ENCODE measurements around the gene PRR16. TPM values are rescaled to one million over a fixed set of nuclear protein-coding genes. Genes with fewer than 3 reads are reported as not detected.
A peak's percentile ranks its signal among the peaks of the same experiment; 100 is the strongest.

PRR16 gene
- total RNA-seq (2014; rRNA removed; shearing (Covaris generic)) (0.62 and 1.0 TPM in 2 replicates), polyA plus RNA-seq (2016; fragmentation: Nextera tagmentation; extraction: Ambion mirVana) (0.64 and 1.7 TPM in 2 replicates)
- long read RNA-seq: 0 reads

DNA sequence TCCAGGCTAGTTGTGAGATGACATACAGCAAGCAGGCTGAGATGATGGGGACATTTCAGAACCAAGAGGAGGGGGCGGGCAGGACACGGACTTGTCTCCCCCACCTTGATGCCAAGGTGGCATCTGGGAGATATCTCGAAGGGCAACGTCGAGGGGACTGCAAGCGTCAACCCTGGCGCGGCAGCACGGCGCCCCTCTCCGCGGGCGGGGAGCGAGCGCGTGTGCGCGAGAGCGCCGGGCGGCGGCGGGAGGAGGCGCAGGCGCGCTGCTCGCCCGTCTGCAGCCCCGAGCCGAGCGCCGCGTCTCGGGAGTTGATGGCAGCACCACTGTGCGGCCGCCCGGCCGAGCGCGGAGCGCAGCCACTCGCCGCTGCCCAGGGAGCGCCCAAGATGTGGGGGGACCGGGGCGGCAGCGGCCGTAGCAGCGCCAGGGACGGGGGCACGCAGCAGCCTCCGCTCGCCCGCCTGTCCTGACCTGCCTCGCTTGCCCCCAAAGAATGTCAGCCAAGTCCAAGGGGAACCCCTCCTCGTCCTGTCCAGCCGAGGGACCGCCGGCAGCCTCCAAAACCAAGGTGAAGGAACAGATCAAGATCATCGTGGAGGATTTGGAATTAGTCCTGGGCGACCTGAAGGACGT is at the start of gene PRR16:
TSS of gene PRR16 (plus strand) at position 310 of the 636 bp plus-strand sequence.
- DNase-seq (ENCODE audit: low spot score): peak; percentile 82
- H3K79me2 ChIP-seq (replicated peaks; ENCODE audit: insufficient read depth): no peaks in the 10 kb centered on the region
- no peaks in the 10 kb centered on the region for H3K36me3 Mint-ChIP-seq (ENCODE audit: low read depth)
- H3K9me2 ChIP-seq (ENCODE audit: insufficient read depth): no peaks in the 10 kb centered on the region
- H2AFZ ChIP-seq: peak within 1 kb of the TSS; percentile 99
- peaks cover 3% of the 10 kb centered on the region; the same call in 1 of the 2 replicates for H3F3A ChIP-seq (replicated peaks; ENCODE audit: low read depth)
- peaks cover 29% of the 10 kb centered on the region for H3K27me3 Mint-ChIP-seq (ENCODE audit: insufficient read depth, low read depth, poor library complexity)
- peak; percentile 87 for ATAC-seq
- H4K20me1 ChIP-seq (replicated peaks; ENCODE audit: insufficient read depth): no peaks in the 10 kb centered on the region
- H3K9me3 Mint-ChIP-seq: no peaks in the 10 kb centered on the region
- peak within 1 kb of the TSS; percentile 97 for H3K4me2 ChIP-seq
- H3K4me3 ChIP-seq: peak within 1 kb of the TSS; percentile 73
- H3K4me1 ChIP-seq (ENCODE audit: insufficient read depth): peaks cover 14% of the 10 kb centered on the region; the same call in 1 of the 2 replicates
- peaks cover 10% of the 10 kb centered on the region for H3K4me1 Mint-ChIP-seq
- H3K36me3 ChIP-seq (ENCODE audit: insufficient read depth): no peaks in the 10 kb centered on the region
- H3K27ac Mint-ChIP-seq: no peak within 1 kb of the TSS
- TF ChIP-seq STAT1 (IDR thresholded peaks at IDR 0.05; ENCODE audit: unreplicated experiment) (no peak), CREB1 (CRISPR knock-in tag; IDR thresholded peaks at IDR 0.05; ENCODE audit: low read depth) (0 out of 2 replicates have a peak, but pooled peaks have one; percentile 20)
- TF ChIP-seq, protein P1, sequence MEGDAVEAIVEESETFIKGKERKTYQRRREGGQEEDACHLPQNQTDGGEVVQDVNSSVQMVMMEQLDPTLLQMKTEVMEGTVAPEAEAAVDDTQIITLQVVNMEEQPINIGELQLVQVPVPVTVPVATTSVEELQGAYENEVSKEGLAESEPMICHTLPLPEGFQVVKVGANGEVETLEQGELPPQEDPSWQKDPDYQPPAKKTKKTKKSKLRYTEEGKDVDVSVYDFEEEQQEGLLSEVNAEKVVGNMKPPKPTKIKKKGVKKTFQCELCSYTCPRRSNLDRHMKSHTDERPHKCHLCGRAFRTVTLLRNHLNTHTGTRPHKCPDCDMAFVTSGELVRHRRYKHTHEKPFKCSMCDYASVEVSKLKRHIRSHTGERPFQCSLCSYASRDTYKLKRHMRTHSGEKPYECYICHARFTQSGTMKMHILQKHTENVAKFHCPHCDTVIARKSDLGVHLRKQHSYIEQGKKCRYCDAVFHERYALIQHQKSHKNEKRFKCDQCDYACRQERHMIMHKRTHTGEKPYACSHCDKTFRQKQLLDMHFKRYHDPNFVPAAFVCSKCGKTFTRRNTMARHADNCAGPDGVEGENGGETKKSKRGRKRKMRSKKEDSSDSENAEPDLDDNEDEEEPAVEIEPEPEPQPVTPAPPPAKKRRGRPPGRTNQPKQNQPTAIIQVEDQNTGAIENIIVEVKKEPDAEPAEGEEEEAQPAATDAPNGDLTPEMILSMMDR (conservative IDR thresholded peaks at IDR 0.05; ENCODE audit: low read depth in 2 of 2): peak in 1 of 2 experiments; percentile 15; a peak in 1 of 4 replicates
- peaks cover 55% of the 10 kb centered on the region for H3K27me3 ChIP-seq (ENCODE audit: insufficient read depth)
- H3K27ac ChIP-seq (ENCODE audit: low read depth): no peak within 1 kb of the TSS
- peak within 1 kb of the TSS; percentile 78 for H3K4me3 Mint-ChIP-seq

DNA sequence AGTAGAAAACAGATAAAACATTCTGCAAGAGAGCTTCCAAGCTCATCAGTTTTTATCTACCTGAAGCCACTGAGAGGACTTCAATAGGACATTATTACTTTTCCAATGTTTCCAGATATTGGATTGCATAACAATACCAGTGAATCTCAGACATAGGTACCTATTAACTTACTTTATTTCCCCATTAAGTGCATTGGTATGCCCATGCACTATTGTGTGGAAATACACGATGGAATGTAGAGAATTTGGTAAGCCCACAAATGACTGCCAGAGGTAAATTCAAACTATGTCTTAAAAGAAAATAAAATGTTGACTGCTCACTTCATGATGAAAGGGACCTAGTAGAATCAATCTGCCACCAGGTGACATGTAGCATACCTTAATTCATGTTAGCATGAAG is 48.1 kb upstream of the PRR16 start:
- no peaks in the 10 kb centered on the region for H3K27me3 ChIP-seq (ENCODE audit: insufficient read depth)
- H3K36me3 ChIP-seq (ENCODE audit: insufficient read depth): no peaks in the 10 kb centered on the region
- no peaks in the 10 kb centered on the region for H3F3A ChIP-seq (replicated peaks; ENCODE audit: low read depth)
- no peak overlapping the region for H2AFZ ChIP-seq
- no peaks in the 10 kb centered on the region for H4K20me1 ChIP-seq (replicated peaks; ENCODE audit: insufficient read depth)
- H3K4me1 ChIP-seq (ENCODE audit: insufficient read depth): no peaks in the 10 kb centered on the region
- ATAC-seq (no peak), DNase-seq (ENCODE audit: low spot score) (peak; percentile 19)
- no peak overlapping the region for H3K27ac Mint-ChIP-seq
- H3K36me3 Mint-ChIP-seq (ENCODE audit: low read depth): peaks cover 2% of the 10 kb centered on the region; the same call in 1 of the 3 replicates
- no peak overlapping the region for H3K27ac ChIP-seq (ENCODE audit: low read depth)
- no peaks in the 10 kb centered on the region for H3K4me1 Mint-ChIP-seq
- no peak overlapping the region for H3K4me3 ChIP-seq
- peaks cover 4% of the 10 kb centered on the region; the same call in 1 of the 2 replicates for H3K9me2 ChIP-seq (ENCODE audit: insufficient read depth)
- H3K9me3 Mint-ChIP-seq: peaks cover 10% of the 10 kb centered on the region; the same call in 2 of the 3 replicates
- no peak overlapping the region for H3K4me2 ChIP-seq
- H3K27me3 Mint-ChIP-seq (ENCODE audit: insufficient read depth, low read depth, poor library complexity): no peaks in the 10 kb centered on the region
- H3K79me2 ChIP-seq (replicated peaks; ENCODE audit: insufficient read depth): no peaks in the 10 kb centered on the region
- H3K4me3 Mint-ChIP-seq: no peak overlapping the region
- TF ChIP-seq, protein P2, sequence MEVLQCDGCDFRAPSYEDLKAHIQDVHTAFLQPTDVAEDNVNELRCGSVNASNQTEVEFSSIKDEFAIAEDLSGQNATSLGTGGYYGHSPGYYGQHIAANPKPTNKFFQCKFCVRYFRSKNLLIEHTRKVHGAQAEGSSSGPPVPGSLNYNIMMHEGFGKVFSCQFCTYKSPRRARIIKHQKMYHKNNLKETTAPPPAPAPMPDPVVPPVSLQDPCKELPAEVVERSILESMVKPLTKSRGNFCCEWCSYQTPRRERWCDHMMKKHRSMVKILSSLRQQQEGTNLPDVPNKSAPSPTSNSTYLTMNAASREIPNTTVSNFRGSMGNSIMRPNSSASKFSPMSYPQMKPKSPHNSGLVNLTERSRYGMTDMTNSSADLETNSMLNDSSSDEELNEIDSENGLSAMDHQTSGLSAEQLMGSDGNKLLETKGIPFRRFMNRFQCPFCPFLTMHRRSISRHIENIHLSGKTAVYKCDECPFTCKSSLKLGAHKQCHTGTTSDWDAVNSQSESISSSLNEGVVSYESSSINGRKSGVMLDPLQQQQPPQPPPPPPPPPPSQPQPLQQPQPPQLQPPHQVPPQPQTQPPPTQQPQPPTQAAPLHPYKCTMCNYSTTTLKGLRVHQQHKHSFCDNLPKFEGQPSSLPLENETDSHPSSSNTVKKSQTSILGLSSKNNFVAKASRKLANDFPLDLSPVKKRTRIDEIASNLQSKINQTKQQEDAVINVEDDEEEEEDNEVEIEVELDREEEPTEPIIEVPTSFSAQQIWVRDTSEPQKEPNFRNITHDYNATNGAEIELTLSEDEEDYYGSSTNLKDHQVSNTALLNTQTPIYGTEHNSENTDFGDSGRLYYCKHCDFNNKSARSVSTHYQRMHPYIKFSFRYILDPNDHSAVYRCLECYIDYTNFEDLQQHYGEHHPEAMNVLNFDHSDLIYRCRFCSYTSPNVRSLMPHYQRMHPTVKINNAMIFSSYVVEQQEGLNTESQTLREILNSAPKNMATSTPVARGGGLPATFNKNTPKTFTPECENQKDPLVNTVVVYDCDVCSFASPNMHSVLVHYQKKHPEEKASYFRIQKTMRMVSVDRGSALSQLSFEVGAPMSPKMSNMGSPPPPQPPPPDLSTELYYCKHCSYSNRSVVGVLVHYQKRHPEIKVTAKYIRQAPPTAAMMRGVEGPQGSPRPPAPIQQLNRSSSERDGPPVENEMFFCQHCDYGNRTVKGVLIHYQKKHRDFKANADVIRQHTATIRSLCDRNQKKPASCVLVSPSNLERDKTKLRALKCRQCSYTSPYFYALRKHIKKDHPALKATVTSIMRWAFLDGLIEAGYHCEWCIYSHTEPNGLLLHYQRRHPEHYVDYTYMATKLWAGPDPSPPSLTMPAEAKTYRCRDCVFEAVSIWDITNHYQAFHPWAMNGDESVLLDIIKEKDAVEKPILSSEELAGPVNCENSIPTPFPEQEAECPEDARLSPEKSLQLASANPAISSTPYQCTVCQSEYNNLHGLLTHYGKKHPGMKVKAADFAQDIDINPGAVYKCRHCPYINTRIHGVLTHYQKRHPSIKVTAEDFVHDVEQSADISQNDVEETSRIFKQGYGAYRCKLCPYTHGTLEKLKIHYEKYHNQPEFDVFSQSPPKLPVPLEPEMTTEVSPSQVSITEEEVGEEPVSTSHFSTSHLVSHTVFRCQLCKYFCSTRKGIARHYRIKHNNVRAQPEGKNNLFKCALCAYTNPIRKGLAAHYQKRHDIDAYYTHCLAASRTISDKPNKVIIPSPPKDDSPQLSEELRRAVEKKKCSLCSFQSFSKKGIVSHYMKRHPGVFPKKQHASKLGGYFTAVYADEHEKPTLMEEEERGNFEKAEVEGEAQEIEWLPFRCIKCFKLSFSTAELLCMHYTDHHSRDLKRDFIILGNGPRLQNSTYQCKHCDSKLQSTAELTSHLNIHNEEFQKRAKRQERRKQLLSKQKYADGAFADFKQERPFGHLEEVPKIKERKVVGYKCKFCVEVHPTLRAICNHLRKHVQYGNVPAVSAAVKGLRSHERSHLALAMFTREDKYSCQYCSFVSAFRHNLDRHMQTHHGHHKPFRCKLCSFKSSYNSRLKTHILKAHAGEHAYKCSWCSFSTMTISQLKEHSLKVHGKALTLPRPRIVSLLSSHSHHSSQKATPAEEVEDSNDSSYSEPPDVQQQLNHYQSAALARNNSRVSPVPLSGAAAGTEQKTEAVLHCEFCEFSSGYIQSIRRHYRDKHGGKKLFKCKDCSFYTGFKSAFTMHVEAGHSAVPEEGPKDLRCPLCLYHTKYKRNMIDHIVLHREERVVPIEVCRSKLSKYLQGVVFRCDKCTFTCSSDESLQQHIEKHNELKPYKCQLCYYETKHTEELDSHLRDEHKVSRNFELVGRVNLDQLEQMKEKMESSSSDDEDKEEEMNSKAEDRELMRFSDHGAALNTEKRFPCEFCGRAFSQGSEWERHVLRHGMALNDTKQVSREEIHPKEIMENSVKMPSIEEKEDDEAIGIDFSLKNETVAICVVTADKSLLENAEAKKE (CRISPR knock-in tag; IDR thresholded peaks at IDR 0.05): no peak
- no peak for TF ChIP-seq POLR2AphosphoS5 (IDR thresholded peaks at IDR 0.05; ENCODE audit: low read depth)
- TF ChIP-seq ZNF114 (CRISPR knock-in tag; IDR thresholded peaks at IDR 0.05): no peak
- TF ChIP-seq ZNF331 (CRISPR knock-in tag; IDR thresholded peaks at IDR 0.05; ENCODE audit: low read depth): no peak
- TF ChIP-seq, protein P3, sequence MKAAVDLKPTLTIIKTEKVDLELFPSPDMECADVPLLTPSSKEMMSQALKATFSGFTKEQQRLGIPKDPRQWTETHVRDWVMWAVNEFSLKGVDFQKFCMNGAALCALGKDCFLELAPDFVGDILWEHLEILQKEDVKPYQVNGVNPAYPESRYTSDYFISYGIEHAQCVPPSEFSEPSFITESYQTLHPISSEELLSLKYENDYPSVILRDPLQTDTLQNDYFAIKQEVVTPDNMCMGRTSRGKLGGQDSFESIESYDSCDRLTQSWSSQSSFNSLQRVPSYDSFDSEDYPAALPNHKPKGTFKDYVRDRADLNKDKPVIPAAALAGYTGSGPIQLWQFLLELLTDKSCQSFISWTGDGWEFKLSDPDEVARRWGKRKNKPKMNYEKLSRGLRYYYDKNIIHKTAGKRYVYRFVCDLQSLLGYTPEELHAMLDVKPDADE (IDR thresholded peaks at IDR 0.05): no peak
- TF ChIP-seq STAT1 (IDR thresholded peaks at IDR 0.05; ENCODE audit: unreplicated experiment): no peak

Data from GM23338 (cell line).